ENCODE results near the gene POMC.
"Not testable (repeated sequence)": the region's sequence is repeated elsewhere in the genome, so short reads cannot be mapped to it uniquely, and the experiment has no call there.

POMC gene

GRCh38 chr2:25161055-25161781 lies 7.2 kb downstream of the POMC start:
- no peak for DNase-seq (ENCODE audit: low read depth, low spot score)
- Histone ChIP-seq H3K9me3 (ENCODE audit: control insufficient read depth, insufficient read depth, low read length) (no peaks in the 10 kb centered on the region), H3K4me3 (ENCODE audit: low read length) (peak overlapping the region; percentile 30; the same call in 1 of the 2 replicates), H3K27ac (ENCODE audit: low read length) (no peak overlapping the region), H3K36me3 (ENCODE audit: control insufficient read depth, insufficient read depth, low read length) (peaks cover 3% of the 10 kb centered on the region; the same call in 1 of the 2 replicates), H3K27me3 (ENCODE audit: control insufficient read depth, insufficient read depth, low read length) (no peaks in the 10 kb centered on the region), H3K4me1 (ENCODE audit: control insufficient read depth, insufficient read depth, low read length) (peaks cover 5% of the 10 kb centered on the region; the same call in 1 of the 2 replicates)
- no CpG with 5 or more reads among the region's 69 CpGs for WGBS (ENCODE audit: insufficient coverage, insufficient read length)

- WGBS (ENCODE audit: insufficient coverage, insufficient read length) = no CpG with 5 or more reads among the region's 10 CpGs
- no peak for DNase-seq (ENCODE audit: low read depth, low spot score)
- H3K4me3 ChIP-seq (ENCODE audit: low read length) = no peak overlapping the region
- peaks cover 3% of the 10 kb centered on the region; the same call in 1 of the 2 replicates for H3K36me3 ChIP-seq (ENCODE audit: control insufficient read depth, insufficient read depth, low read length)
- no peak overlapping the region for H3K27ac ChIP-seq (ENCODE audit: low read length)
- H3K27me3 ChIP-seq (ENCODE audit: control insufficient read depth, insufficient read depth, low read length) = no peaks in the 10 kb centered on the region
- no peaks in the 10 kb centered on the region for H3K9me3 ChIP-seq (ENCODE audit: control insufficient read depth, insufficient read depth, low read length)
- peaks cover 5% of the 10 kb centered on the region; the same call in 1 of the 2 replicates for H3K4me1 ChIP-seq (ENCODE audit: control insufficient read depth, insufficient read depth, low read length)
Observed at GRCh38 chr2:25160376-25160775, 8.0 kb downstream of the POMC start.

- no peaks in the 10 kb centered on the region for H3K27me3 ChIP-seq (ENCODE audit: control insufficient read depth, insufficient read depth, low read length)
- no peak for DNase-seq (ENCODE audit: low read depth, low spot score)
- no CpG with 5 or more reads among the region's 8 CpGs for WGBS (ENCODE audit: insufficient coverage, insufficient read length)
- peaks cover 5% of the 10 kb centered on the region; the same call in 1 of the 2 replicates for H3K4me1 ChIP-seq (ENCODE audit: control insufficient read depth, insufficient read depth, low read length)
- H3K36me3 ChIP-seq (ENCODE audit: control insufficient read depth, insufficient read depth, low read length) = peaks cover 3% of the 10 kb centered on the region; the same call in 1 of the 2 replicates
- no peak overlapping the region for H3K4me3 ChIP-seq (ENCODE audit: low read length)
- H3K27ac ChIP-seq (ENCODE audit: low read length) = no peak overlapping the region
- H3K9me3 ChIP-seq (ENCODE audit: control insufficient read depth, insufficient read depth, low read length) = no peaks in the 10 kb centered on the region
Observed at GRCh38 chr2:25159949-25160348, 8.4 kb downstream of the POMC start.

- no CpG with 5 or more reads among the region's 11 CpGs for WGBS (ENCODE audit: insufficient coverage, insufficient read length)
- peaks cover 3% of the 10 kb centered on the region; the same call in 1 of the 2 replicates for H3K36me3 ChIP-seq (ENCODE audit: control insufficient read depth, insufficient read depth, low read length)
Observed at GRCh38 chr2:25158096-25158852, 10.1 kb downstream of the POMC start.

GRCh38 chr2:25155401-25155800 lies 13.0 kb downstream of the POMC start:
- H3K36me3 ChIP-seq (ENCODE audit: control insufficient read depth, insufficient read depth, low read length) = 0 out of 2 replicates have a peak, but pooled peaks cover 3% of the 10 kb centered on the region
- H3K4me1 ChIP-seq (ENCODE audit: control insufficient read depth, insufficient read depth, low read length) = no peaks in the 10 kb centered on the region
- H3K27me3 ChIP-seq (ENCODE audit: control insufficient read depth, insufficient read depth, low read length) = no peaks in the 10 kb centered on the region
- no peak overlapping the region for H3K27ac ChIP-seq (ENCODE audit: low read length)
- no peaks in the 10 kb centered on the region for H3K9me3 ChIP-seq (ENCODE audit: control insufficient read depth, insufficient read depth, low read length)
- no peak for DNase-seq (ENCODE audit: low read depth, low spot score)
- H3K4me3 ChIP-seq (ENCODE audit: low read length) = no peak overlapping the region
- no CpG with 5 or more reads among the region's 10 CpGs for WGBS (ENCODE audit: insufficient coverage, insufficient read length)

More at GRCh38 chr2:25158096-25158852, 10.1 kb downstream of the POMC start:
- H3K4me1 ChIP-seq (ENCODE audit: control insufficient read depth, insufficient read depth, low read length) = peaks cover 5% of the 10 kb centered on the region; the same call in 1 of the 2 replicates
- no peaks in the 10 kb centered on the region for H3K9me3 ChIP-seq (ENCODE audit: control insufficient read depth, insufficient read depth, low read length)
- H3K27ac ChIP-seq (ENCODE audit: low read length) = no peak overlapping the region
- H3K4me3 ChIP-seq (ENCODE audit: low read length) = no peak overlapping the region
- DNase-seq (ENCODE audit: low read depth, low spot score) = no peak
- no peaks in the 10 kb centered on the region for H3K27me3 ChIP-seq (ENCODE audit: control insufficient read depth, insufficient read depth, low read length)

GRCh38 chr2:25151718-25152117 lies 16.7 kb downstream of the POMC start:
- H3K27ac ChIP-seq (ENCODE audit: low read length) = no peak overlapping the region
- WGBS (ENCODE audit: insufficient coverage, insufficient read length) = no CpG with 5 or more reads among the region's 12 CpGs
- no peak for DNase-seq (ENCODE audit: low read depth, low spot score)

GRCh38 chr2:25150993-25151392 lies 17.4 kb downstream of the POMC start:
- H3K36me3 ChIP-seq (ENCODE audit: control insufficient read depth, insufficient read depth, low read length); H3K27me3 ChIP-seq (ENCODE audit: control insufficient read depth, insufficient read depth, low read length); DNase-seq (ENCODE audit: low read depth, low spot score); H3K4me1 ChIP-seq (ENCODE audit: control insufficient read depth, insufficient read depth, low read length); H3K9me3 ChIP-seq (ENCODE audit: control insufficient read depth, insufficient read depth, low read length); H3K27ac ChIP-seq (ENCODE audit: low read length); H3K4me3 ChIP-seq (ENCODE audit: low read length): not testable (repeated sequence)
- no CpG with 5 or more reads among the region's 5 CpGs for WGBS (ENCODE audit: insufficient coverage, insufficient read length)

More at GRCh38 chr2:25151718-25152117, 16.7 kb downstream of the POMC start:
- 0 out of 2 replicates have a peak, but pooled peaks cover 3% of the 10 kb centered on the region for H3K36me3 ChIP-seq (ENCODE audit: control insufficient read depth, insufficient read depth, low read length)
- H3K27me3 ChIP-seq (ENCODE audit: control insufficient read depth, insufficient read depth, low read length) = no peaks in the 10 kb centered on the region
- no peaks in the 10 kb centered on the region for H3K9me3 ChIP-seq (ENCODE audit: control insufficient read depth, insufficient read depth, low read length)
- H3K4me3 ChIP-seq (ENCODE audit: low read length) = no peak overlapping the region
- no peaks in the 10 kb centered on the region for H3K4me1 ChIP-seq (ENCODE audit: control insufficient read depth, insufficient read depth, low read length)

GRCh38 chr2:25149646-25150045 lies 18.7 kb downstream of the POMC start:
- no peaks in the 10 kb centered on the region for H3K27me3 ChIP-seq (ENCODE audit: control insufficient read depth, insufficient read depth, low read length)

GRCh38 chr2:25146896-25147295 lies 21.5 kb downstream of the POMC start:
- H3K4me3 ChIP-seq (ENCODE audit: low read length) = no peak overlapping the region
- no peak overlapping the region for H3K27ac ChIP-seq (ENCODE audit: low read length)
- no peaks in the 10 kb centered on the region for H3K27me3 ChIP-seq (ENCODE audit: control insufficient read depth, insufficient read depth, low read length)
- no peak for DNase-seq (ENCODE audit: low read depth, low spot score)
- H3K4me1 ChIP-seq (ENCODE audit: control insufficient read depth, insufficient read depth, low read length) = no peaks in the 10 kb centered on the region
- H3K36me3 ChIP-seq (ENCODE audit: control insufficient read depth, insufficient read depth, low read length) = 0 out of 2 replicates have a peak, but pooled peaks cover 3% of the 10 kb centered on the region
- no CpG with 5 or more reads among the region's 10 CpGs for WGBS (ENCODE audit: insufficient coverage, insufficient read length)
- no peaks in the 10 kb centered on the region for H3K9me3 ChIP-seq (ENCODE audit: control insufficient read depth, insufficient read depth, low read length)

More at GRCh38 chr2:25149646-25150045, 18.7 kb downstream of the POMC start:
- Histone ChIP-seq H3K9me3 (ENCODE audit: control insufficient read depth, insufficient read depth, low read length) (no peaks in the 10 kb centered on the region), H3K4me3 (ENCODE audit: low read length) (no peak overlapping the region), H3K27ac (ENCODE audit: low read length) (no peak overlapping the region), H3K36me3 (ENCODE audit: control insufficient read depth, insufficient read depth, low read length) (0 out of 2 replicates have a peak, but pooled peaks cover 3% of the 10 kb centered on the region), H3K4me1 (ENCODE audit: control insufficient read depth, insufficient read depth, low read length) (no peaks in the 10 kb centered on the region)
- WGBS (ENCODE audit: insufficient coverage, insufficient read length) = no CpG with 5 or more reads among the region's 6 CpGs
- DNase-seq (ENCODE audit: low read depth, low spot score) = no peak

- WGBS (ENCODE audit: insufficient coverage, insufficient read length) = no CpG with 5 or more reads among the region's 6 CpGs
- H3K27me3 ChIP-seq (ENCODE audit: control insufficient read depth, insufficient read depth, low read length) = no peaks in the 10 kb centered on the region
- H3K36me3 ChIP-seq (ENCODE audit: control insufficient read depth, insufficient read depth, low read length) = no peaks in the 10 kb centered on the region
- H3K4me3 ChIP-seq (ENCODE audit: low read length) = no peak overlapping the region
- no peak overlapping the region for H3K27ac ChIP-seq (ENCODE audit: low read length)
- no peaks in the 10 kb centered on the region for H3K9me3 ChIP-seq (ENCODE audit: control insufficient read depth, insufficient read depth, low read length)
- no peaks in the 10 kb centered on the region for H3K4me1 ChIP-seq (ENCODE audit: control insufficient read depth, insufficient read depth, low read length)
- DNase-seq (ENCODE audit: low read depth, low spot score) = no peak
Observed at GRCh38 chr2:25145803-25146202, 22.6 kb downstream of the POMC start.
